ENCODE data around the gene NPHP4. TPM values are rescaled to one million over a fixed set of nuclear protein-coding genes. Genes with fewer than 3 reads are reported as not detected.

NPHP4 gene
- total and polyA plus RNA-seq, 10 of the 15 experiments (the other 5 are each of a cell fraction or from before 2014, with no cell fraction given): 0.16 to 10.5 (median 3.1) TPM

DNA sequence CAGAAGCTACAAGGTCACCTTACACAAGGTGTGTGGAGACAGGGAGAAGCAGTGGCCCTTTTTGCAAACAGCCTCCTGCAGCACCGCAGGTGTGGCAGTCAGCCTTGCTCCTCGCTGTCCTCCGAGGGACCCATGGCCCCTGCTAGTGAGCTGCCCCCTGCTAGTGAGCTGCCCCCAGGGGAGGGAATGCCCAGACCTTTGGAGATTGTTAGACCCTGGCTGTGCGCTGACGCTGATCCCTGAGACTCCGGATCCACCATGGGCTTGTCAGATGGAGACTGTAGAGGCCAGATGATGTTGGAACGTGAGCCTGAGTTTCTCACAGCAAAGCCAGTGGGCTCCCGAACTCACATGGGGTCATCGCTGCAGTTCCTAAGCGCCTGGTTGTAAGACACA lies 172.2 kb downstream of the NPHP4 start (continued):
- no peak for TF ChIP-seq RELB (IDR thresholded peaks at IDR 0.05; ENCODE audit: low read depth)
- no peak for TF ChIP-seq ZNF207 (IDR thresholded peaks at IDR 0.05; ENCODE audit: borderline replicate concordance)
- TF ChIP-seq MTA3 (IDR thresholded peaks at IDR 0.05; ENCODE audit: borderline replicate concordance, low read length): no peak
- no peak for TF ChIP-seq REST (IDR thresholded peaks at IDR 0.05; ENCODE audit: low read depth, low read length)
- no peak for TF ChIP-seq MLLT1 (IDR thresholded peaks at IDR 0.05)
- no peak for TF ChIP-seq GABPA (IDR thresholded peaks at IDR 0.05; ENCODE audit: low read depth)
- TF ChIP-seq ZNF622 (IDR thresholded peaks at IDR 0.05): no peak

All from GM12878 (cell line).